Lower lobe of right lung (tissue), 2 donors: ENCODE measurements around the gene PATL2. TPM values are rescaled to one million over a fixed set of nuclear protein-coding genes. Genes with fewer than 3 reads are reported as not detected.
A peak's percentile ranks its signal among the peaks of the same experiment; 100 is the strongest.

Source experiments
- ATAC-seq, 2 donors: fragments of 200-7000 bp; cut with Tn5 transposase; one replicate each; pipeline ENCODE4 v1.9.1; 2020 to 2022; ENCODE audit warnings: mild to moderate bottlenecking in 2 of 2, moderate library complexity in 2 of 2
- DNase-seq: peaks from one replicate; pipeline ENCODE4 v3.0.0-alpha.2; 2020
- H3K27ac ChIP-seq: fragments of 200-600 bp; one replicate; pipeline ENCODE4 v1.8.0; 2022
- H3K27me3 ChIP-seq: fragments of 200-600 bp; one replicate; pipeline ENCODE4 v1.8.0; 2022; ENCODE audit warnings: low read depth
- H3K36me3 ChIP-seq: fragments of 200-600 bp; one replicate; pipeline ENCODE4 v1.8.0; 2022; ENCODE audit warnings: mild to moderate bottlenecking
- H3K4me1 ChIP-seq: fragments of 200-600 bp; one replicate; pipeline ENCODE4 v1.8.0; 2022
- H3K4me3 ChIP-seq: fragments of 200-600 bp; one replicate; pipeline ENCODE4 v1.8.0; 2022; ENCODE audit warnings: mild to moderate bottlenecking
- H3K9me3 ChIP-seq: fragments of 200-600 bp; one replicate; pipeline ENCODE4 v1.8.0; 2022
- CTCF ChIP-seq: fragments of 200-600 bp; IDR thresholded peaks from one replicate; pipeline ENCODE4 v1.8.0; 2022; ENCODE audit warnings: antibody characterized with exemption, mild to moderate bottlenecking
- intact Hi-C: fragments of 100-400 bp; cut with DNase I; formaldehyde crosslinking; loops from one replicate; pipeline ENCODE4 v1.11.0; 2022
- total RNA-seq: library from RNA; stranded (reverse); fragmentation: NEBNext Ultra II Directional; extraction: Animal tissue kit (Norgen Biotek cat#: 25700); gene quantifications from one replicate; pipeline ENCODE4 v1.2.1, GENCODE V29; 2021
- donor health status: DM: no; HTN: yes; CAD: no; lungs with severe emphysema.

Gene PATL2
- total RNA-seq, 1 donor from 2014 or later = 4.5 TPM

GRCh38 chr15:44716983-44717602 lies 6.0 kb upstream of the PATL2 start:
- Histone ChIP-seq H3K4me1 (peaks cover 61% of the 10 kb centered on the region), H3K27ac (no peak overlapping the region), H3K27me3 (no peaks in the 10 kb centered on the region), H3K9me3 (no peaks in the 10 kb centered on the region), H3K4me3 (no peak overlapping the region), H3K36me3 (peaks cover 54% of the 10 kb centered on the region)
- no peak for ATAC-seq
- TF ChIP-seq CTCF = no peak
- intact Hi-C loops = no loop called here
- no peak for DNase-seq

- peak overlapping the region; percentile 80 for H3K4me3 ChIP-seq
- peaks cover 61% of the 10 kb centered on the region for H3K4me1 ChIP-seq
- no peak for DNase-seq
- no peak overlapping the region for H3K27ac ChIP-seq
- intact Hi-C loops = no loop called here
- no peaks in the 10 kb centered on the region for H3K27me3 ChIP-seq
- no peaks in the 10 kb centered on the region for H3K9me3 ChIP-seq
- TF ChIP-seq CTCF = no peak
- no peak for ATAC-seq
- H3K36me3 ChIP-seq = peaks cover 54% of the 10 kb centered on the region
Measured at GRCh38 chr15:44715797-44716334, 4.7 kb upstream of the PATL2 start.

- intact Hi-C loops = no loop called here
- Histone ChIP-seq H3K4me1 (peaks cover 60% of the 10 kb centered on the region), H3K27ac (no peak overlapping the region)
Measured at GRCh38 chr15:44715142-44715796, 4.1 kb upstream of the PATL2 start.

DNA sequence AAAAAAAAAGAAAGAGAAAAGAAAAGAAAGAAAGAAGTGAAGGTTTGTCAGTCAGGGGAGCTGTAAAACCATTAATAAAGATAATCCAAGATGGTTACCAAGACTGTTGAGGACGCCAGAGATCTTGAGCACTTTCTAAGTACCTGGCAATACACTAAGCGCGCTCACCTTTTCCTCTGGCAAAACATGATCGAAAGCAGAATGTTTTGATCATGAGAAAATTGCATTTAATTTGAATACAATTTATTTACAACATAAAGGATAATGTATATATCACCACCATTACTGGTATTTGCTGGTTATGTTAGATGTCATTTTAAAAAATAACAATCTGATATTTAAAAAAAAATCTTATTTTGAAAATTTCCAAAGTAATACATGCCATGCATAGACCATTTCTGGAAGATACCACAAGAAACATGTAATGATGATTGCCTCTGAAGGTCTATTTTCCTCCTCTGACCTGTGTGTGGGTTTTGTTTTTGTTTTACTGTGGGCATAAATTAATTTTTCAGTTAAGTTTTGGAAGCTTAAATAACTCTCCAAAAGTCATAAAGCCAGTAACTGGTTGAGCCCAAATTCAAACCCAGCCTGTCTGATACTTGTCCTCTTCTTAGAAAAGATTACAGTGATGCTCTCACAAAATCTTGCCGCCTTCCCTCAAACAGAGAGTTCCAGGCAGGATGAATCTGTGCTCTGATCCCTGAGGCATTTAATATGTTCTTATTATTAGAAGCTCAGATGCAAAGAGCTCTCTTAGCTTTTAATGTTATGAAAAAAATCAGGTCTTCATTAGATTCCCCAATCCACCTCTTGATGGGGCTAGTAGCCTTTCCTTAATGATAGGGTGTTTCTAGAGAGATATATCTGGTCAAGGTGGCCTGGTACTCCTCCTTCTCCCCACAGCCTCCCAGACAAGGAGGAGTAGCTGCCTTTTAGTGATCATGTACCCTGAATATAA lies 2.2 kb upstream of the PATL2 start:
- DNase-seq (no peak), ATAC-seq (no peak)
- peak; percentile 13 for TF ChIP-seq CTCF
- no peaks in the 10 kb centered on the region for H3K27me3 ChIP-seq
- intact Hi-C loops = no loop called here
- peaks cover 40% of the 10 kb centered on the region for H3K36me3 ChIP-seq
- H3K4me3 ChIP-seq = peak overlapping the region; percentile 80
- H3K27ac ChIP-seq = peak overlapping the region; percentile 99
- no peaks in the 10 kb centered on the region for H3K9me3 ChIP-seq
- H3K4me1 ChIP-seq = peaks cover 61% of the 10 kb centered on the region

More at GRCh38 chr15:44715142-44715796, 4.1 kb upstream of the PATL2 start:
- H3K36me3 ChIP-seq = peaks cover 54% of the 10 kb centered on the region
- no peaks in the 10 kb centered on the region for H3K9me3 ChIP-seq
- H3K4me3 ChIP-seq = peak overlapping the region; percentile 80
- no peak for TF ChIP-seq CTCF
- H3K27me3 ChIP-seq = no peaks in the 10 kb centered on the region
- ATAC-seq (no peak), DNase-seq (no peak)

DNA sequence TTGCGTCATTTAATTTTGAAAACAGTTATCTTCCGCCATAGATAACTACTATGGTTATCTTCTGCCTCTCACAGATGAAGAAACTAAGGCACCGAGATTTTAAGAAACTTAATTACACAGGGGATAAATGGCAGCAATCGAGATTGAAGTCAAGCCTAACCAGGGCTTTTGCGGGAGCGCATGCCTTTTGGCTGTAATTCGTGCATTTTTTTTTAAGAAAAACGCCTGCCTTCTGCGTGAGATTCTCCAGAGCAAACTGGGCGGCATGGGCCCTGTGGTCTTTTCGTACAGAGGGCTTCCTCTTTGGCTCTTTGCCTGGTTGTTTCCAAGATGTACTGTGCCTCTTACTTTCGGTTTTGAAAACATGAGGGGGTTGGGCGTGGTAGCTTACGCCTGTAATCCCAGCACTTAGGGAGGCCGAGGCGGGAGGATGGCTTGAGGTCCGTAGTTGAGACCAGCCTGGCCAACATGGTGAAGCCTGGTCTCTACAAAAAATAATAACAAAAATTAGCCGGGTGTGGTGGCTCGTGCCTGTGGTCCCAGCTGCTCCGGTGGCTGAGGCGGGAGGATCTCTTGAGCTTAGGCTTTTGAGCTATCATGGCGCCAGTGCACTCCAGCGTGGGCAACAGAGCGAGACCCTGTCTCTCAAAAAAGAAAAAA lies 1.4 kb upstream of the PATL2 start:
- peak; percentile 75 for DNase-seq
- Histone ChIP-seq H3K4me3 (peak overlapping the region; percentile 80), H3K36me3 (peaks cover 32% of the 10 kb centered on the region), H3K4me1 (peaks cover 61% of the 10 kb centered on the region), H3K27ac (peak overlapping the region; percentile 99), H3K9me3 (no peaks in the 10 kb centered on the region), H3K27me3 (no peaks in the 10 kb centered on the region)
- no peak for TF ChIP-seq CTCF
- intact Hi-C loops = no loop called here
- ATAC-seq = peak; percentile 80
